Cerebellar nuclear complex (tissue), 1 donor: ENCODE data around the gene C16orf87.
"Not testable (repeated sequence)": the region's sequence is repeated elsewhere in the genome, so short reads cannot be mapped to it uniquely, and the experiment has no call there.

Source experiments
- DNase-seq, 2 experiments: peaks; one replicate each; lab custom pipeline; 2025; lab: John Stamatoyannopoulos, UW

Gene C16orf87

GRCh38 chr16:46830902-46831647, at the start of gene C16orf87:
C16orf87 (minus strand) TSS chr16:46831180; CDS start chr16:46831149, 31 bp downstream.
- peak; percentile 76 to 83 for DNase-seq

- no peak for DNase-seq
Observed at GRCh38 chr16:46875243-46875642, 44.3 kb upstream of the C16orf87 start.

GRCh38 chr16:46873201-46873600, 42.2 kb upstream of the C16orf87 start:
- DNase-seq, result no peak

- DNase-seq, result no peak
Observed at GRCh38 chr16:46871597-46871996, 40.6 kb upstream of the C16orf87 start.

GRCh38 chr16:46868891-46869290, 37.9 kb upstream of the C16orf87 start:
- not testable (repeated sequence) for DNase-seq

GRCh38 chr16:46867486-46867885, 36.5 kb upstream of the C16orf87 start:
- not testable (repeated sequence) for DNase-seq

GRCh38 chr16:46866286-46866685, 35.3 kb upstream of the C16orf87 start:
- no peak for DNase-seq

- no peak for DNase-seq
Observed at GRCh38 chr16:46862555-46863447, 31.8 kb upstream of the C16orf87 start.

- DNase-seq, result no peak
Observed at GRCh38 chr16:46859719-46860152, 28.8 kb upstream of the C16orf87 start.

GRCh38 chr16:46858151-46858550, 27.2 kb upstream of the C16orf87 start:
- no peak for DNase-seq

- DNase-seq, result no peak
Observed at GRCh38 chr16:46857368-46857945, 26.5 kb upstream of the C16orf87 start.

GRCh38 chr16:46855389-46855788, 24.4 kb upstream of the C16orf87 start:
- no peak for DNase-seq

GRCh38 chr16:46854846-46855245, 23.9 kb upstream of the C16orf87 start:
- no peak for DNase-seq

- DNase-seq, result peak; percentile 21 to 74
Observed at GRCh38 chr16:46853713-46854443, 22.9 kb upstream of the C16orf87 start.

GRCh38 chr16:46852130-46852529, 21.1 kb upstream of the C16orf87 start:
- DNase-seq, result no peak

- DNase-seq, result no peak
Observed at GRCh38 chr16:46850619-46851555, 19.9 kb upstream of the C16orf87 start.

GRCh38 chr16:46848768-46849764, 18.1 kb upstream of the C16orf87 start:
- no peak for DNase-seq

- DNase-seq, result no peak
Observed at GRCh38 chr16:46845952-46846351, 15.0 kb upstream of the C16orf87 start.

- DNase-seq, result no peak
Observed at GRCh38 chr16:46844771-46845170, 13.8 kb upstream of the C16orf87 start.
